B cell (primary cell): Measurements from ENCODE around the gene LRCOL1. TPM values are rescaled to one million over a fixed set of nuclear protein-coding genes. Genes with fewer than 3 reads are reported as not detected.

Experiments used
- ATAC-seq: fragments of 200-7000 bp; cut with Tn5 transposase; one replicate; pipeline ENCODE4 v1.10.0; 2021; ENCODE audit warnings: low read depth, mild to moderate bottlenecking, moderate number of reproducible peaks, moderate library complexity
- CTCF ChIA-PET: fragments of 350-600 bp; sonication (Branson Sonifier 250); formaldehyde crosslinking; loops from one replicate; lab custom pipeline; 2021; ENCODE audit warnings: antibody characterized with exemption, inconsistent platforms; lab: Charles Lee
- POLR2A ChIA-PET: fragments of 350-600 bp; sonication (Branson Sonifier 250); formaldehyde crosslinking; loops from one replicate; lab custom pipeline; 2021; ENCODE audit warnings: antibody characterized with exemption; lab: Charles Lee
- DNase-seq: peaks from one replicate; pipeline ENCODE4 v3.0.0; 2013
- H2AFZ ChIP-seq: 2 replicates; pipeline ENCODE4 v1.6.1; 2012; ENCODE audit warnings: mild to moderate bottlenecking, low read depth, low read length; ENCODE audit not compliant: insufficient read depth, poor library complexity, severe bottlenecking
- H3K27ac ChIP-seq, 2 donors: 1 replicate in 1 of 2; 2 replicates in 1 of 2; pipeline ENCODE4 v1.5.1; 2012 to 2013; ENCODE audit warnings: low read length in 2 of 2, mild to moderate bottlenecking in 2 of 2, moderate library complexity in 1 of 2
- H3K27me3 ChIP-seq, 4 experiments: fragments of 200-600 bp in 1 of 4; sonication (generic) in 1 of 4; replicated peaks in 1 of 4; 1 replicate in 2 of 4; 2 replicates in 2 of 4; pipeline versions ENCODE4 v1.6.1 to v1.7.0; 2013 to 2016; ENCODE audit warnings: low read length in 3 of 4, mild to moderate bottlenecking in 2 of 4, mixed read lengths in 1 of 4, moderate library complexity in 1 of 4; ENCODE audit not compliant: insufficient read depth in 4 of 4, control insufficient read depth in 3 of 4; ENCODE audit errors: control extremely low read depth in 1 of 4
- H3K36me3 ChIP-seq, 2 experiments: replicated peaks in 1 of 2; 1 replicate in 1 of 2; 2 replicates in 1 of 2; pipeline versions ENCODE4 v1.6.1 to v1.7.1; 2013; ENCODE audit warnings: low read length in 1 of 2; ENCODE audit not compliant: insufficient read depth in 2 of 2, control insufficient read depth in 1 of 2; ENCODE audit errors: control extremely low read depth in 1 of 2, extremely low read depth in 1 of 2
- H3K4me1 ChIP-seq, 2 donors: fragments of 200-600 bp in 1 of 2; sonication (generic) in 1 of 2; 1 replicate in 1 of 2; 2 replicates in 1 of 2; pipeline versions ENCODE4 v1.5.1 to v1.6.1; 2013 to 2017; ENCODE audit warnings: low read length in 2 of 2; ENCODE audit not compliant: control insufficient read depth in 2 of 2, insufficient read depth in 2 of 2
- H3K4me2 ChIP-seq: replicated peaks from 2 replicates; pipeline ENCODE3; 2012; ENCODE audit warnings: mild to moderate bottlenecking, low read depth, low read length; ENCODE audit not compliant: poor library complexity, severe bottlenecking
- H3K4me3 ChIP-seq, 5 experiments: fragments of 200-600 bp in 1 of 5; sonication (generic) in 1 of 5; 1 replicate in 3 of 5; 2 replicates in 2 of 5; pipeline versions ENCODE4 v1.5.1 to v1.7.0; 2011 to 2016; ENCODE audit warnings: low read length in 4 of 5, mild to moderate bottlenecking in 4 of 5, low read depth in 2 of 5, control low read depth in 1 of 5, moderate library complexity in 1 of 5; ENCODE audit not compliant: insufficient read depth in 1 of 5; ENCODE audit errors: control extremely low read depth in 1 of 5, extremely low read depth in 1 of 5
- H3K79me2 ChIP-seq: fragments of 200-600 bp; sonication (generic); one replicate; pipeline ENCODE4 v1.6.0; 2016; ENCODE audit warnings: low read length; ENCODE audit not compliant: control insufficient read depth, insufficient read depth
- H3K9ac ChIP-seq: fragments of 200-600 bp; sonication (generic); 2 replicates; pipeline ENCODE4 v1.6.1; 2017; ENCODE audit warnings: mild to moderate bottlenecking, low read length, moderate library complexity
- H3K9me3 ChIP-seq, 3 donors: one replicate each; pipeline versions ENCODE4 v1.6.1 to v1.7.1; 2013; ENCODE audit warnings: low read length in 2 of 3; ENCODE audit not compliant: control insufficient read depth in 2 of 3, insufficient read depth in 1 of 3; ENCODE audit errors: control extremely low read depth in 1 of 3
- H4K20me1 ChIP-seq: 2 replicates; pipeline ENCODE4 v1.6.0; 2012; ENCODE audit warnings: mild to moderate bottlenecking, low read length; ENCODE audit not compliant: insufficient read depth, control insufficient read depth, poor library complexity, severe bottlenecking
- H3K27ac Mint-ChIP-seq: one replicate; pipeline ENCODE4 v1.8.0; 2021; ENCODE audit warnings: mixed read lengths
- H3K27me3 Mint-ChIP-seq: one replicate; pipeline ENCODE4 v1.8.0; 2021; ENCODE audit warnings: mixed read lengths
- H3K4me1 Mint-ChIP-seq: one replicate; pipeline ENCODE4 v1.8.0; 2021; ENCODE audit warnings: mixed read lengths
- H3K4me3 Mint-ChIP-seq: one replicate; pipeline ENCODE4 v1.8.0; 2021; ENCODE audit warnings: mixed read lengths
- H3K9me3 Mint-ChIP-seq: one replicate; pipeline ENCODE4 v1.8.0; 2022; ENCODE audit warnings: mixed read lengths; ENCODE audit not compliant: insufficient read depth
- EZH2 ChIP-seq: IDR thresholded peaks from 2 replicates; pipeline ENCODE4 v1.6.1; 2012; ENCODE audit warnings: borderline replicate concordance, low read depth, mild to moderate bottlenecking, moderate library complexity, low read length; ENCODE audit not compliant: insufficient read depth, poor library complexity, severe bottlenecking
- WGBS: methylation state at CpG from one replicate; pipeline ENCODE4 v1.1.5; 2013; ENCODE audit warnings: missing lambda C conversion rate; ENCODE audit not compliant: insufficient coverage; 5-methylcytosine and 5-hydroxymethylcytosine counted together
- intact Hi-C: fragments of 100-400 bp; cut with micrococcal nuclease; formaldehyde crosslinking; loops from one replicate; pipeline ENCODE4 v1.10.0; 2022
- polyA plus RNA-seq: library from polyadenylated mRNA; depleted of rRNA; stranded (reverse); fragments of >200 nt; gene quantifications from 2 replicates; pipeline ENCODE4 v1.2.3, GENCODE V29; 2012
- total RNA-seq, 2 donors: library from RNA; stranded (reverse); fragments of 120-200 nt in 1 of 2; gene quantifications; 1 replicate in 1 of 2; 2 replicates in 1 of 2; pipeline versions ENCODE4 v1.2.3 to v1.2.4, GENCODE V29; 2013 to 2022
- TF ChIP-seq, protein P1 (sequence below): fragments of 200-600 bp; IDR thresholded peaks from one replicate; pipeline ENCODE4 v1.8.0; 2022; ENCODE audit warnings: antibody characterized with exemption, mild to moderate bottlenecking

Gene LRCOL1
- total and polyA plus RNA-seq, 2 donors (not counting 1 experiment from before 2014, with no cell fraction given), result not detected

DNA sequence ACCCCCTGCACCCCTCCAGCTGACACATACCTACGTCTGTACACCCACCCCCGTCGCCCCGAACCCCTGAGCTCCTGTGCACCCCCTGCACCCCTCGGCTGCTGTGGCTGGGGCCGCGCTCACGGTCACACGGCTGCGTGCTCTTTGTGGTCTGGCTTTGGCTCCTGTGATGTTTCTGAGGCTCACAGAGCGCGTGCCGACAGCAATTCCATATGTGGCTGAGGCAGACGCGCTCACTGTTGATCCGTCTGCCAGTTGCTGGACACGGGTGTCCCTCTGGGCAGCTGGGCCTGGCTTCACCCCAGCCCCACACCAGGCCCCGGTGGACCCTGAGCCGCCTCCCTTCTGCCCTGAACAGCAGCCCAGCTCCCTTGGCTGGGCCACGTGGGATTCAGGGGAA lies 46.5 kb downstream of the LRCOL1 start:
- peaks cover 17 to 23% of the 10 kb centered on the region in 2 donors for H3K4me1 ChIP-seq
- no peaks in the 10 kb centered on the region for H3K27me3 ChIP-seq
- H3K9me3 ChIP-seq, result no peaks in the 10 kb centered on the region
- Mint-ChIP-seq H3K4me1 (peaks cover 16% of the 10 kb centered on the region), H3K9me3 (no peaks in the 10 kb centered on the region), H3K27me3 (no peaks in the 10 kb centered on the region), H3K27ac (no peak overlapping the region), H3K4me3 (no peak overlapping the region)
- intact Hi-C loops, result no loop called here
- H3K9ac ChIP-seq, result no peak overlapping the region
- DNase-seq, result no peak
- peaks cover 66% of the 10 kb centered on the region for H3K79me2 ChIP-seq
- peaks cover 86% of the 10 kb centered on the region for H4K20me1 ChIP-seq
- POLR2A ChIA-PET, result interaction anchor here (0.7 kb wide), 1 partner anchor 77 kb away, joined by 4 read pairs; no protein-coding TSS in a partner anchor
- peaks cover 2 to 36% of the 10 kb centered on the region in 2 experiments for H3K36me3 ChIP-seq
- CTCF ChIA-PET, result interaction anchor here (3.6 kb wide), 1 partner anchor 148 kb away, joined by 57 read pairs; no protein-coding TSS in a partner anchor
- no peak overlapping the region for H2AFZ ChIP-seq
- no peak overlapping the region for H3K4me3 ChIP-seq
- H3K27ac ChIP-seq, result no peak overlapping the region
- H3K4me2 ChIP-seq, result no peak overlapping the region
- WGBS, result 96% methylated on average over 19 of the region's 20 CpGs
- TF ChIP-seq, protein P1, sequence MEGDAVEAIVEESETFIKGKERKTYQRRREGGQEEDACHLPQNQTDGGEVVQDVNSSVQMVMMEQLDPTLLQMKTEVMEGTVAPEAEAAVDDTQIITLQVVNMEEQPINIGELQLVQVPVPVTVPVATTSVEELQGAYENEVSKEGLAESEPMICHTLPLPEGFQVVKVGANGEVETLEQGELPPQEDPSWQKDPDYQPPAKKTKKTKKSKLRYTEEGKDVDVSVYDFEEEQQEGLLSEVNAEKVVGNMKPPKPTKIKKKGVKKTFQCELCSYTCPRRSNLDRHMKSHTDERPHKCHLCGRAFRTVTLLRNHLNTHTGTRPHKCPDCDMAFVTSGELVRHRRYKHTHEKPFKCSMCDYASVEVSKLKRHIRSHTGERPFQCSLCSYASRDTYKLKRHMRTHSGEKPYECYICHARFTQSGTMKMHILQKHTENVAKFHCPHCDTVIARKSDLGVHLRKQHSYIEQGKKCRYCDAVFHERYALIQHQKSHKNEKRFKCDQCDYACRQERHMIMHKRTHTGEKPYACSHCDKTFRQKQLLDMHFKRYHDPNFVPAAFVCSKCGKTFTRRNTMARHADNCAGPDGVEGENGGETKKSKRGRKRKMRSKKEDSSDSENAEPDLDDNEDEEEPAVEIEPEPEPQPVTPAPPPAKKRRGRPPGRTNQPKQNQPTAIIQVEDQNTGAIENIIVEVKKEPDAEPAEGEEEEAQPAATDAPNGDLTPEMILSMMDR, result no peak
- TF ChIP-seq EZH2, result no peak
- no peak for ATAC-seq

DNA sequence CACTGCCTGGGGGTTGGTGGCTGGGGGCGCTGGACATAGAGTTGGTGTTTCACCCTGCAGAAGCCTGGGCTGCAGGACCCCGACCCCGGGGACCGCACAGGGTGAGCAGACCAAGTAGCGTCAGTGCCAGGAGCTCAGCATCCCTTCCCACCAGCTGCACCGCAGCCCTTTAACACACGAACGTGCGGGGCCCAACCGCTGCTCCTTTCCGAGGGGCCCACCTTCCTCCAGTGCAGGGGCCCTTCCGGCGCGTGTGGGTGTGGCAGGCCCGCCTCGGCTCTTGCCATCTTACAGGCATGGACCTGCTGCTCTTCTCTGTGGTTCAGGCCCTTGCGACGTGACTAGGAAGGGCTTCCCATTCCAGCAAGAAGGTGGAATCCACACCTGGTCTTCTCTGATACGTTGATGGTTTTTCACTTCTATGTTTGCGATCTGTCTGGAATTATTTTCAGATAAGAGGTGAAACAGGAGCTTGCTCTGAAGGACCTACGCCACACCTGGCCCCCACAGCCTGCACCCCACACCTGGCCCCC lies 47.8 kb downstream of the LRCOL1 start:
- no peak for ATAC-seq
- intact Hi-C loops, result no loop called here
- Histone ChIP-seq H3K9me3 (no peaks in the 10 kb centered on the region), H3K4me3 (no peak overlapping the region), H3K79me2 (peaks cover 59% of the 10 kb centered on the region), H3K4me1 (peaks cover 27 to 32% of the 10 kb centered on the region in 2 donors), H2AFZ (no peak overlapping the region), H3K36me3 (peaks cover 2 to 26% of the 10 kb centered on the region in 2 experiments), H3K9ac (no peak overlapping the region), H3K27me3 (no peaks in the 10 kb centered on the region), H3K27ac (no peak overlapping the region), H4K20me1 (peaks cover 85% of the 10 kb centered on the region), H3K4me2 (no peak overlapping the region)
- no peak for TF ChIP-seq EZH2
- WGBS, result 91% methylated on average over 18 of the region's 21 CpGs
- no peaks in the 10 kb centered on the region for H3K27me3 Mint-ChIP-seq
- ChIA-PET POLR2A (no interaction called here), CTCF (interaction anchor here (1.1 to 3.6 kb wide), 2 partner anchors 21 to 147 kb away, joined by 3 to 57 read pairs; no protein-coding TSS in a partner anchor)
- DNase-seq, result no peak
- no peak overlapping the region for H3K27ac Mint-ChIP-seq
- no peak overlapping the region for H3K4me3 Mint-ChIP-seq
- H3K4me1 Mint-ChIP-seq, result peaks cover 26% of the 10 kb centered on the region
- H3K9me3 Mint-ChIP-seq, result no peaks in the 10 kb centered on the region
